ENCODE data around the gene COL15A1. TPM values are rescaled to one million over a fixed set of nuclear protein-coding genes. Genes with fewer than 3 reads are reported as not detected.

COL15A1 gene
- total RNA-seq, 1 donor from 2014 or later: 2.8 TPM

DNA sequence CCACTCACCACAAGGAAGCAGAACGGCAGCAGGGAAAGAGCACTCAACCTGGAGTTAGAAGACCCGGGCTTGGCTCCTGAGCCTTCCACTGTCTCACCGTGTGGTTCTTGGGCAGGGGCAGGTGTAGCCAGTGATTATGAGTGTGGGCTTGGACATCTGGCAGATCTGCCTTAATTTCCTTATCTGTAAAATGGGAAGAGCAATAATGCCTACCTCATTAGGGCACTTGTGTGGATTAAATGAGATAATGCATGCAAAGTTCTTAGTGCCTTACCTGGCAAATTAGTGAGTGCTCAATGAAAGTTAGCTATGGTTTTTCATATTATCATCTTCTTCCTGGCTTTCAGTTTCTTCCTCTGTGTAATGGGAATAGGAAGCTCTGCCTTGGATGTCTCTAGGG, 28.1 kb upstream of the COL15A1 start:
- no peak for DNase-seq (ENCODE audit: low read depth in 2 of 2)

DNA sequence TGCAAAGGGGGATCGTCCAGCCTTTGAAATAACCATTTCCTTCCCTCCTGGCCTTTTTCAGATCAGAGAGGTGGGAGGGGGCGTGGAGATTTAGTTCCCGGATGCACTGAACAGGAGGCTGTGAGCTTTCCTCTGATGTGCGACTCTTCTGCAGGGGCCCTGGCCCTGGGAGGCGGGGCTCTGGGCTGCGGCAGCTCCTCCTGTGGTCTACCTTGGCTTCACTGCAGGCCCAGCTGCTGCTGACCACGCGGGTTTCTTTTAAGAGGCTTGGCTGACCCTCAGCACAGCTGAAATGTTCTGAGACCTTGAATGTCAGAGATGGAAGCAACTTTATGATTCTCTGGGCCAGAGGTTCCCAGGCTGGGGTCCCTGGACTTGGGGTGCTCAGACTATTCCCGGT, 27.0 kb upstream of the COL15A1 start:
- DNase-seq (ENCODE audit: low read depth in 2 of 2): no peak

DNA sequence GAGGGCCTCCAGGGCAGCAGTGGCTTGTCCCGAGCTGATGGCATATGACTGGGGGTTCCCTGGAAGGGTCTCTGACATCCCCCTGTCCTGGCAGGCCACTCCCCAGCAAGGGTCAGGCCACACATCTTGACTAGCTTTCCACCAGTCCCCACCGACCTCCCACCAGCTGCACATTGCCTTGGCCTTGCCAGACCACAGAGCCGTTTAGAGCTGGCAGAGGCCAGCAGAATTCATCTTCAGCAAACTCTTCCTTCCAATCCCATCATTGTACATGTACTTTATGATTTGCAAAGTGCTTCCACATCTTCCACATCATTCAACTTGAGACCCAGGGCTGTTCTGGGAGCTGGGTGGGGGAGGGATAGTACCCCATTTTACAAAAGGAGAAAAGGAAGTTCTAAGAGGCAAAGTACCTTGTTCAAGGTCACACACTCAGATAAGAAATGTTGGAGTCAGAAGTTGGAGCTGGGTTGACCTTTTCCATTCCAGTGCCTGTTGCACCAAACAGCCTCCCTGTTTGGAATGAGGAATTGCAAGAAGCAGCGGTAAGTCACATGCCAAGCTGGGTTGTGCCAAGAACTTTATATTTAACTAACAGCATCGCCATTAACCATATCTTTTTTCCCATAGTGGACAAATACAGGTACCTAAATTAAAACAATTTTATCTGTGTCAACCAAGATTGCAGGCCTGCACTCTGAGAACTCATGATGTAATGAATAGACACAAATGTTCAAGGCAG, 25.8 kb upstream of the COL15A1 start:
- no peak for DNase-seq (ENCODE audit: low read depth in 2 of 2)

DNA sequence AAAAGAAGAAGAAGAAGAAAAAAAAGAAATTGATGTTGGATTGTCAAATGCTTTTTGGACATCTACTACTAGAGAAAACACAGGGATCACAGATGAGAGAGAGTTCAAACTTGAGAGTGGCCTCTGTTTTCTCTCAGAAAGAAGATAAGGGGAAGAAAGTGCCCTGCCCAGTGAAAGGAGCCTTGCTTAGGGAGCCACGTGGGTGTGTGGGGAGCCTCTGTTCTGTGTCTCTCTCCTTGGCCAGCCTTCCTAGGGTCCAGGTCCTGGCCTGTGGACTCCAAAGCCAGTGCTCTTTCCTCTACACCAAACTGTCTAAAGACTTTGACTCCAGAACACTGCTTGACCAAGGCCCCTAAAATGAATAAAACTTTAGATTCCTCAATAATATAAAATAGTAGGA, 22.0 kb upstream of the COL15A1 start:
- DNase-seq (ENCODE audit: low read depth in 2 of 2): no peak

DNA sequence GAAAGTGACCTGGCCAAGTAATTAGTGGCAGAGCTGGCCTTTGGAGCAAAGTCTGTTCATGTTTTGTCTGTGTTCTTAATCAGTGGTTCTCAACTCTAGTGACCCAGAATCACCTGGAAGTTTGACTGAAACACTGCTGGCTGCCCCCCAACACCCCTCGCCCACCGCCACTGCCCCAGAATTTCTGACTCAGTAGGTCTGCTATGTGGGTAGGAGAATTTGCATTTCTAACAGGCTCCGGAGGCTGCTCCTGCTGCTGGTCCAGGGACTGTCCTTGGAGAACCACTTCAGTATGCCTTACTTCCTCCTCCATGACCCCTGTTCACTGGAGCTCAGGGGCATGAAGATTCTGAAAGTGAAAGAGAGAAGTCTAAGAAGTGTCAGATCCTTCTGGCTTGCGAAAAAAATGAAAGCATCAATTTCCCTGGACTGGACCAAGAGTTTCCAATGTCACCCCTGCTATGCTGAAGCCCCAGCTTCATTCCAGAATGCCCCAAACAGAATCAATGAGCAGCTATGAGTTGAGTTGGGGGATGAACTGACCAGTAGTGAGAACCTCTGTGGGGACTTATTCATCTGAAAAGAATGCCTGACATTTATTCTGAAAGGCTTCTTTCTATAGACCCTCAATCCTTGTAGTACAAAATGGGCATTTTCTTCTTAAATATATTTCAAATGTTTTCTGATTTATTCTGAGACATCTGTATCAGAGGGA, 20.8 kb upstream of the COL15A1 start:
- DNase-seq (ENCODE audit: low read depth in 2 of 2): no peak

DNA sequence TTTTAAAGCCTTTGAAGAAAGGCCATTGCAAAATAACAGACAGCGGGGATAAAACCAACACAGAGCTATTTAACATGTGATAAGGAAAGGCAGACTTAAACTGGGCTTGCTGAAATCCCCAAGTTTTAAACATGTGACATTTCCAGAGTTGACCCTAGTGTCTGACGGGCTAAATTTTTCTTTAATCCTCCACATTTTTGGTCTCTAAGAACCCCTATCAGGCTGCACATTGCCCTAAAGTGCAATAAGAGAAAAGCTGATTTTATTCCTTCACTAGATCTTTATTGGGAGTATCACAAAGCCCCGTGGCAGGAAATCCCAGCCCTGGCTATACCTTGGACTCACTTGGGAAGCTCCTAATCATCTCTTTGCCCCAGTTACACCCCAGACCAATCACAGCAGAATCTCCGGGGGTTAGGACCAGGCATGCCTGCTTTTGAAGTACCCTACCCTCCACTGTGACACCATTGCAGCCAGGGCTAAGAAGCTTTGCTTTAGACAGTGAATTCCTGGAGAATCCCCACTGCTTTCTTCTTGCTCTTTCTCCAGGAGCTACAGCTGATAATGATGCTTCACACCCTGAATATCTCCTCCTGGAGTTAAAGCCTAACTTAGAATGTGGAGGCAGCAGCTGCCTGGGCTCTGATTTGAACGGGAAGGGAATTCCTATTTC, 20.1 kb upstream of the COL15A1 start:
- DNase-seq (ENCODE audit: low read depth in 2 of 2): no peak

DNA sequence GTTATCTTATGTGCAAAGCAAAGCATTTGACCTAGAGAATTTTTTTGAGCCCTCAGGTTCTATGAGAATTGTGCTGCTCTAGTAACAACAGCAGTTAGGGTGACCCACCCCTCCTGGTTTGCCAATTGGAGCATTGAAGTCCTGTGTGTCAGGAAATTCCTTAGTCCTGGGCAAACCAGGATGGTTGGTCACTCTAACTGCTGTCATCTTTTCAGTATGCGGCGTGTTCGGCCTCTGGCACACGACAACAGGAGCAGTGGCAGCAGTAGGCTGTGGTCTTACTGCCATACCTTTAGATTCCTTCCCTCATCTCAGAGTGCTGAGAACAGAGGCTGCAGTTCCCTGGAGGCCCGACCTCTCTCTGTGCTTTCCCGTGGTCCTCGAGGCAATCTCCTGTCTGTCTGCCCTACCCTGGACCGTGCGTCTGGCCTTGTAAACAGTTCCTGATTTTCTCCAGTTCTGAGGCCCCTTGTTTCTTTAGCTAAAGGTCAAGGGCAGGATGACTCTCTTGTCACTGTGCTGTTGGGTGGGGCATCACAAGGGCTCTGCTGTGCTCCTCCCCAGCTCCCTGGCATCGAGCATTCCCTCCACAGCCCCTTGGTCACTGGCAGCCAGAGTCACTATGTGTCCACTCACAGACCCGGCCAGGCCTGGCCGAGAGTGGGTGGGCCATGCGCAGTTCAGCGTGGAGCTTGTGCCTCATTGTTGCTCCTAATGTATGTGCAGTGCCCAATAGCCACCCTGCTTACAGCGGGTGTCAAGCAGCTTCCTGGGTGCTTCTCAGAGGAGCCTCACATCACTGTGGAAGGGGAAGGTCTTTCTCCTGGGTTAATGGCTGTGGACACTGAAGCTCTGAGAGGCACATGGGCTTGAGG, 18.5 kb upstream of the COL15A1 start:
- DNase-seq (ENCODE audit: low read depth in 2 of 2): no peak

DNA sequence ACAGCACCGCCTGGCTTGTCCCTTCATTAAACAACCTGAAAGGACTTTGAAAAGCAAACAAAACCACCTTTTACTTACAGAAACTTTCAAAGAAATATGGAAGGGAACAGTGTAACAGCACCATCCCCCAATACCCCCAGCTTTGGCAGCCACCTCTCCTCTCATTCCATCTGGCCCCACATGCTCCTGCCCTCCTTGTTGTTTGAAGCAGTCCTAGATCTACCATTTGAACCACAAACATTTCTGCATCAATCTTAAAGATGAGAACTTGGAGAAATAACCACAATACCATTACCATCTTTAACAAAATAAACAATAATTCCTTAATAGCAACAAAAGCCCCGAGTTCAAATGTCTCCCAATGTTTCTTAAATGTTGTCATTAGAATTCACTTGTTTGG, 17.8 kb upstream of the COL15A1 start:
- no peak for DNase-seq (ENCODE audit: low read depth in 2 of 2)

DNA sequence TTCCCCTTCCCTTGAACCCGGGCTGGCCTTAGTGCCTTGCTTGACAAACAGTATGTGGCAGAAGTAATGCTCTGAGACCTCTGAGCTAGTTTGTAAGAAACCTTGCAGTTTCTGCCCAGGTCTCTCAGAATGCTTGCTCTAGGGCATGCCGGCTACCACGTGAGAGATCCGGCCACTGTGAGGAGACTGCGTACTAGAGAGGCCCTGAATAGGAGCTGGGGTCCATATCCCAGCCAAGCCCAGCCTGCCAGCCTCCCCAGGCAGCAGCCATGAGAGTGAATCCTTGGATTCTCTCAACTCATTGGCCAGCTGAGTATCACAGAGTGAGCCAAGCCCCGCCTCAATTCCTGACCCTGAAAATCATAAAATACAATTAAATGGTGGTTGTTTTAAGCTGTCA, 16.0 kb upstream of the COL15A1 start:
- DNase-seq (ENCODE audit: low read depth in 2 of 2): no peak

DNA sequence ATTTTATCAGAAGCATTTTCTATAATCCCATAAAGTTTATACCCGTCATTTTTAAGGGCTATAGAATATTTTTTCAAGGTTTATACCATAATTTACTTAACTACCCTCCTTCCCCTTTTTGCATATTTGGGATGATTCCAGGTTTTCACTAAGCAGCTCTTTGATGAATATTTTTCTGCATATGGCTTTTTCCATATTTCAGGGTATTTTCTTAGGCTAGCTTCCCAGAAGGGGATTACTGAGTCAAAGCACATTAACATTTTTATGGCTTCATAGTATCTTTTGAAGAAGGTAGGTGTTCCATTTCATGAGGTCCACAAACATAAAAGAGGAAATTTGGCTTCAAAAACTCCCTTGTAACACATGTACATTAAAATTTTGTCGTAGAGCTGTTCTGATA, 14.6 kb upstream of the COL15A1 start:
- DNase-seq (ENCODE audit: low read depth in 2 of 2): no peak

DNA sequence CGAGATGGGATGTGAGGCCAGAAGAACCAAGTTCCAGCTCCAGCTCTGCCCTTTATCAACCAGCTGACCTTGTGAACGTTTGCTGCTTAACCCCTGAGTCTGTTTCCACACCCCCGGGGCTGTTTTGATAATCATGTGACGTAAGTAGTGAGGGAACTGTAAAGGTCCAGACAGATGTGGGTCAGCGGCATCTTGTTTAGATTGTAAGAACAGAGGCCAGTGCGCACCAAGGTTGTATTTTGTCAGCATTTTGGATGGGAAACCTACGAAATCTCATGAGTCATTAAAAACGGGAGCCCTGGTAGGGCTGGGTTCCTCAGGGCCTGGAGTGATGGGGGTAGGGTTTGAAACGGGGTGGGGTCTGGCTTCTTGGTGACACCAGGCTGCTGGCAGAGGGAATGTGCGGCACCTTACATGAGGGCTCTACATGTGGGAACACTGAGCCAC, 13.8 kb upstream of the COL15A1 start:
- DNase-seq (ENCODE audit: low read depth in 2 of 2): no peak

DNA sequence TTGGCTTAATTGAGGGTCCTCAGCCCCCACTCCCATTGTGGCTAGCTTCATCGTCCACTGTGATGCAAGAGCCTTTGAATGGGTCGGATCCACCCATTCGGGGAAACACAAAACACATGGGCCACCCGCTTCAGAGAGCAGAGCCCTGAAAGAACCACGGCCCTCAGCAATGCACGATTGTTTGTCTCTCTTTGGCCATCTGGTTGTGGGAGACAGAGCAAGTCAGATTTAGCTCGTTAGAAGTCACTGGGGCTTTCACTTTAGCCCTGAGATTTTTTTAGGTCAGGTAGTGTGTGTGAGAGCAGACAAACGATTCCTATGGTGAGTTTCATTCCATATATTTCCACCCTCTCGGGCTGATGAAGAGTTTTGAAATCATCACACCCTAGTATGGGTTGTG, 12.9 kb upstream of the COL15A1 start:
- no peak for DNase-seq (ENCODE audit: low read depth in 2 of 2)

DNA sequence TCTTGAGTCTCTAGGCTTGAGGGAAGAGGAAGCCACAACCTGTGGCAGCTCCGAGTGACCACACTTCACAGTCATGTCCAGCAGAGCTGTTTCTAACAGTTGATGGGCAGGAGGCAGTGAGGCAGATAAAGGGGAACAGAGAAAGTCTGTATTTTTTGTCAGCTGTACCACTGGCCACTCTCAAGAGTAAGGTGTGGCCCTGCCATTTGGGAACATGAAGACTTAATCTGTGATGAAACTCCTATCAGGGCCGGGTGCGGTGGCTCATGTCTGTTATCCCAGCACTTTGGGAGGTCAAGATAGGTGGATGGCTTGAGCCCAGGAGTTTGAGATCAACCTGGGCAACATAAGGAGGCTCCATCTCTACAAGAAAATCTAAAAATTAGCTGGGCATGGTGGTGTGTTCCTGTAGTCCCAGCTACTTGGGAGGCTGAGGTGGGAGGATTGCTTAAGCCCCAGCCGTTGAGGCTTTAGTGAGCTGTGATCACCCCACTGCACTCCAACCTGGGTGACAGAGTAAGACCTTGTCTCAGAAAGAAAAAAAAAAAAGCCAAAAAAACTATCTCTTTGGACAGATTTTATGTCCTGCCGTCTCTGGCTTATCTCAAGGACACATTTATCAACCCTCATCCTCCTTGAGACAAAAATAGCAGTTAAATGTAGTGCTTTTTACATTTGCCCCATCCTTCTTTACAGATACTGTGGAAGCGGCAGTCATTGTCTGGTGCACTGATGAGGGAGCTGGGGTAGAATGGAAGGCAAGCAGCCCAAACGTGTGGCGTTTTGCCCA, 11.9 kb upstream of the COL15A1 start:
- no peak for DNase-seq (ENCODE audit: low read depth in 2 of 2)

DNA sequence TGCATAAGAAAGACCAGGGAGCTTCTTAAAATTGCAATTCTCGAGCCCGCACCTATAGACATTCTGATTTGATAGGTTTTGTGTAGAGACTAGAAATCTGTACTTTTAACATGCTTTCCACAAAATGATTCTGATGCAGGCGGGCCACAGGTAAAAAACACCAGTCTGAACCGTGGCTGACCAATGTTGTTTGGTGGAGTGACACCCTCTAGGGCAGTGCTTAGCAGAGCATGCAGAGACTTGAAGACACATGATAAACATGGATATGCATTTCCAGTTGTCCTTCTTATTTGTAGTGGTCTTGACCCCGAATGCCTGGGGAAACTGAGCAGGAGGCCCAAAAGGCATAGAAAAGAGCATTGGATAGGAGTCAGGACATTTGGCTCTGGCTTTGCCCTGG, 10.5 kb upstream of the COL15A1 start:
- DNase-seq (ENCODE audit: low read depth in 2 of 2): no peak

DNA sequence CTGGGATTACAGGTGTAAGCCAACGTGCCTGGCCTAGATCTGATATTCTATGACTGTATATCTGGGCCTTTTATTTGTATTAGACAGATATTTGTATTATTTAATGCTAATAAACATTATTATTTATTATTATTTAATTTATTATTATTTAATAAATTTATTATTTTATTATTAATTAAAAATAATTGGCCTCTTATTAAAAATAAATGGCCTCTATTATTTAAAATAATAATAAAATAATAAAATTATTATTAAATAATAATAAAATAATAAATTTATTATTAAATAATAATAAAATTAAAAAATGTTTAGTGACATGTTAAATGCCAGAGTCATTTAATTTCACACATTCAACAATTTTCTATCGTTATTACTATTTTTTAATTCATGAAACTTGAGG, 9.8 kb upstream of the COL15A1 start:
- DNase-seq (ENCODE audit: low read depth in 2 of 2): no peak

DNA sequence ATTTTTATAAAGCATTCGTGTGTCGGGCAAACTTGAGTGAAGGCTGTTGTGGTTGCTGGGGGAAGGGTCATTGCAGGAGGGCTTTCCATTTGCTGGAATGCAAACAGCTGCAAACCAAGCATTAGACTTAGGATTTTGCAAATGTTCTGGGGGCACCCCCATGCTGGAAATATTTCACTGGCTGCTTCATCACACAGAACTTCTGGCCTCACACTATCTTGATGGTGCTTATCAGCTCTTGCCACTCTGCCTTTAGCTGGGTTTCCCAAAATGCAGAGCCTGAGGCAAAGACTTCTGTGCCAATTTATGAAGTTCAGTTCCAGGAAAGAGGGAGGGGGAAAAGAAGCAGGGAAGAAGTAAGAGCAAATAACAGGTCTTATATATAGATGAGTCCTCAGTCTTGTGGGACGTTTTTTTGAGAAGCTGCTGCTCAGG, 8.6 kb upstream of the COL15A1 start:
- no peak for DNase-seq (ENCODE audit: low read depth in 2 of 2)

DNA sequence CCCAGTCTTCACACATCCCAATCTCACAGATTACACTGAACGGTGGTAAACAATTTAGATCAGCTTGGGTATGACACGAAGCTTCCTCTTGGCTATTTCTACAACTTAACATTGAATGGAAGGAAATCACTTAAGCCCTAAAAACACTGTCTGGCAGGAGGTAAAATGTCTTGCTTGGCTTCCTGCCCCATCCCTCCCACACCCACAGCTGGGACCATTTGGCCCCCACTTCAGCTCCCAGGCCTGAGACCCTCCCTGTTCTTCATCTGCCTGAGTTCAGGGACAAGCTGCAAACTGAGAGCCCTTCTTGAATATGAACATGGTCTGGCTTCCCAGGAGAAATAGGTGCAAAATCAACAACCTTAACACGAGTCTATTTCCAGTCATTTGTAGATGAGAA, 3.4 kb upstream of the COL15A1 start:
- DNase-seq (ENCODE audit: low read depth in 2 of 2): peak in 1 of 2 donors; percentile 13

DNA sequence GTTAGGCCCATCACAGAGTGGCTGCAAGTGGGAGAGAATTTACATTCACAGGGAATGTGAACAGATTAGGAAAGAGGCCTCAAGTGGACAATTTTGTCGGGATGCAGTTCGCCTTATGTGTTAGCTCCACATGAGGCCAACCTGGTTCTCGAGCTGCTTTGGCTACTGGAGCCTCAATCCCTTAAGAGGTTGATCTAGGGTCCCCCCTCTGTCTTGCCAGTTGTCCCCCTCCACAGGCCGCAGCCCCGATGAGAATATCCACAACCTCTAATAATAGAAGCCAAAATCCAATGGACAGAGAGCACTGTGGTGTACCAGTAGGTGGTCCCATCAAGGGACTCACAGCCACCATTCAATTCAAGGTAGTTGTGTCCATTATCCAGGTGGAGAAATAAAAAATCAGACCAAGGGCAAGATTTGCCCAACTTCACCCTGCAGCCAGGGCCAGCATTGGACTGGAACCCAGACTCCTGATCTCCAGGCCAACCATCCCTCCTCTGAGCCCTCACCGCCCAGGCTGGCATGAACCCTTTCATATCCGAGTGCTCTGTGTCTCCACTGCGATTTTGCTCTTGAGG, 1.7 kb upstream of the COL15A1 start:
- no peak for DNase-seq (ENCODE audit: low read depth in 2 of 2)

DNA sequence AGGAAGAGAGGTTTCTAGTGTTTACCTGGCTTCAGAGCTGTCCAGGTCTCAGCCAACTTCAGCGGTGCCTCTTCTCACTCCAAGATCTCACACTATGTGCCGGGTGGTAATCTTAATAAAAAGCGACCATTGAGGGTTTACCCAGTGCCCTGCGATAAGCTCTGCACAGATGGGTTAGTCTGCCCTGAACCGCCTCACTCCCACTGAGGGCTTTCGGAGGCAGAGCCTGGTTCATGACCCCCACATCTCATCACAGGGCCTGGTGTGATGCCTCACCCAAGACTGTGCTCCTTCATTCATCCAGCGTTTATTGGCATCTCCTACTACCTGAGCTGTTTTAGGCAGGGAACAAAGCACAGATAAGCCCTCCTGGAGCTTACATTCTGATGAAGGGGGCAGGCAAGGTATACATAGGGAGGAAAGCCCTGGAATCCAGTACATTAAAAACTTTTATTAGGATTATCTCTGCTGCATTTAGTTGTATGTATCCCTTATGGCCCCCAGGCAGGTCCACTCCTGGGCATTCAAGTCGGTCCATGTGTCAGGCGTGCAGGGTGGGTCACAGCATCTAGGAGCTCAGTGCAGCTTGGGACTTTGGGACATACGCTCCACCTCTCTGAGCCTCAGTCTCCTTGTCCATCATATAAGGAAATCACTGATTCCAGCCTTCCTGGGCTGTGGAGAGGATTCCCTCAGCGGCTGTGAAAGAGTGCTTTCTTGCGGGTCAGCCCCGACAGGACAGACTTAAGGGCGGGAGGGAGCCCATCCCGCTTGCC, 613 bp upstream of the COL15A1 start:
- no peak for DNase-seq (ENCODE audit: low read depth in 2 of 2)

Measured in dermis microvascular lymphatic vessel endothelial cell (primary cell).